HTR-8/SVneo (cell line): ENCODE data around the gene KIAA1328.

ENCODE experiments used
- DNase-seq: peaks from one replicate; pipeline ENCODE4 v3.0.0; 2011; ENCODE audit warnings: low spot score, mixed read lengths; ENCODE audit not compliant: insufficient read length
- FAIRE-seq: peaks from 2 replicates; lab custom pipeline; 2011; peaks lifted over from hg19 to GRCh38; lab: Jason Lieb, UNC

Gene KIAA1328

DNA sequence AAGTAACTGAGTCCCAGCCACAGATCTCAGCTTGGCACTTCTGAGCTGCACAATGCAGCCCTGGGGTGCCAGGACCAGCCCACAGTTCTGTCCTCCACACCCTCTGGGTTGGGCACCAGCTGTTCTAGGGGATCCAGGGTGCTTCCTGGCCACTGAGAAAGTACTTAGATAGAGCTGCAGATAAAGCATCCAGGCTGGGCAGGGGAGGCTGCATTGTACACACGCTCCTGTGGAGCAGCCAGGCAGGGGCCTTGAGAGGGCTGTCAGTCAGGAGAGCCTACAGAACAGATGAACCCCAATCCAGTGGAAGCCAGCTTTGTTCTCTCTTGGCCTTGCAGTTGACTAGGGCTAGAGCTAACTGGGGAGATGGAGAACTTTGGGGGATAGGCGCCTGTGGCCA, 104.6 kb downstream of the KIAA1328 start:
- DNase-seq (no peak), FAIRE-seq (no peak)

DNA sequence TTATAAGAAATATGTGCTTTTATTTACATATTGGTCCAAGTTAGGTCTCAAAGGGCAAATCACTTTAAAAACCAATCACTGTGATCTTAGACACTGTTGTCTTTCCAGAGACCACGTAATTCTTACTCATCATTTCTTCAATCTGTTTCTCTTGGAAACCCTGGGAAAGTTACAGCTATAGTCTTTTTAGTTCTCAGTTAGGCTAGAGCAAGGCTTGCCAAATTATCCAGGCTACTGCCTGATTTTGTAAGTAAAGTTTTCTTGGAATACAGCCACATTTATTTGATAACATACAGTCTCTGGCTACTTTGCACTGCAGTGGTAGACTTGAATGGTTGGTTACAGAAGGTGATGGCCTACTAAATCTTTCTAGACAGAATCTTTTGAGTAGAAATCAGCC, 106.0 kb downstream of the KIAA1328 start:
- DNase-seq: no peak
- FAIRE-seq: no peak

DNA sequence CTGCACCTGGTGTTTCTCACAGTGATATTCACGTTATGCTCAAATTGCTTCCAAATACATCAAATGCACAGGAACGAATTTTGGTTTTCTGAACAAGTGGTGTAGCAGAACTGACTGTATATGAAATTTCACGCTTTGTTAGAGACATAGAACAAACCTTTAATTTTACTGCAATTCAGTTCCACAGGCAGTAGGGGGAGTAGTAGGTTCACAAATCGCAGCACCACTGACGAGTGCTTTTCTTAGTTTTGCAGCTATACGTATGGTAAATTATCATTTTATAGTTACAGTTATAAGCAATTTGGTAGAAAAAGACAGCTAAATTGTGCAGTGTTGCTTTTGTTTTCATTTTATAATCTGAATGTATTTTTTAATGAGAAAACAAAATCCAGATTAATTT, 113.3 kb downstream of the KIAA1328 start:
- FAIRE-seq (no peak), DNase-seq (peak; percentile 8)

DNA sequence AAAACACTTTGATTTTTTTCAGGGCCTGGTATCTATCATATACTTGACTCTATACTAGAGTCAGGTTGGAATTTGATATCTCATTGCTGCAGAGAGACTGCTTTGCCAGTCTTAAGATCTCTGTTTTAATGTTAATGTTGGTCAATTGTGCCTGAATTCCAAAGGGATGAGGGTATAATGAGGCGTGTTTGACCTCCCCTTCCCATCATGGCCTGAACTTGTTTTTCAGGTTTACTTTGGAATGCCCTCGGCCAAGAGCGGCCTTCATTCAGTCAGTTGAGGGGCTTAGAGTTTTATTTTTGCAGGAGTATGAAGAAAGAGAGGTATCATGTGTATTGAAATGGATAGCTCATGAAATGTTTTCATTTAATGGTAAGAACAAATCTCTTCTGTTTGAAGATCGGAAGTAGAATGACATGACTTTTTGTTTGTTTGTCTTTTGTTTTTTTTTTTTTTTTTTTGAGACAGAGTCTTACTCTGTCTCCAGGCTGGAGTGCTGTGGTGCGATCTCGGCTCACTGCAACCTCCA, 119.0 kb downstream of the KIAA1328 start:
- DNase-seq (no peak), FAIRE-seq (no peak)

DNA sequence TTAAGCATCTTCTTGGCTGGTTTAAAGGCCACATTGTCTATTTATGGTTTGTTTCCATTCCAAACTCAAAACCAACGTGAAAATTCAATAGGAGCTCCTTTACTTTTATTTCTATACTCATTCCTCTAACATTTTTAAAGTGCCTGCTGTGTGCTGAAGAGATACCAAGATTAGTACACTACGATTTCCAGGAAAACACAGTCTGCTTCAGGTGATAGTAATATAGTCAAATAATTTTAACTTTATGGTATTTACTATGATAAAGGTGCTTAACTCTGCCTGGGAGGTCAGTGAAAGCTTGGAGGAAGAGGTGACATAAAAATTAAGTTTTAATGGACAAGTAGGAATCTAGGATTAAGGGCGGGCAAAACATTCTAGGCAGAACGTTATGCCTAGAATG, 121.4 kb downstream of the KIAA1328 start:
- DNase-seq (no peak), FAIRE-seq (no peak)

DNA sequence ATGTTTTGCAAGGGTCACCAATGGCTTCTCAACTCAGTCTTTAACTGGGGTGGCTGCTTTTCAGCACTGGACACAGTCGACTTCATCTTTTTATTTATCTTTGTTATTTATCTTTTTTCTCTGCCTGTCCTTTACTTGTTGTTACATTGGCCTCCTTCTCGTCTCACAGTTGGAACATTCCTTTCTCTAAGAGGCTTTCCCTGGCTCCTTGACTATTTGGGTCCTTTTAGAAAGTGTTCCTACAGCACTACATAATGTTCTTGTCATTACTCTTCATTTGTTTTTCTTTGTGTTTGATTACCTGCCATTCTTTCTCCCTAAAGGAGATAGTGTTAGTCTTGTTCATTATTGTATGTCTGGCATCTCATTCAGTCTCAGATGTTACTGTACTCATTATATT, 122.0 kb downstream of the KIAA1328 start:
- FAIRE-seq (no peak), DNase-seq (no peak)

DNA sequence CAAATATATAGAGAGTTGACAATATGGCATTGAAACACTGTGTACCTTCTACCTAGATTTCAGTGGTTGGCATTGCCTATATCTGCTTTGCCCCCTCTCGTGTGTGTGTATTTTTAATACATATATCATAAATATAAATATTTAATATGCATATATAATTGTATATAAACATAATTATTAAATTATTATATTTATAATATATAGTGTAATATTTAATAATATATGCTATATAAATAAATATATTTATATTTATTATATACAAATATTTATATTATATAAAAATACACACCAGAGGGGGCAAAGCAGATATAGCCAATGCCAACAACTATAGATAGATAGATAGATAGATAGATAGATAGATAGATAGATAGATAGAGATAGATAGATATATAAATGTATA, 124.1 kb downstream of the KIAA1328 start:
- DNase-seq (no peak), FAIRE-seq (no peak)

GRCh38 chr18:36960038-36960437, 131.1 kb downstream of the KIAA1328 start:
- FAIRE-seq (no peak), DNase-seq (no peak)

GRCh38 chr18:36963464-36963863, 134.5 kb downstream of the KIAA1328 start:
- FAIRE-seq: no peak
- DNase-seq: no peak

DNA sequence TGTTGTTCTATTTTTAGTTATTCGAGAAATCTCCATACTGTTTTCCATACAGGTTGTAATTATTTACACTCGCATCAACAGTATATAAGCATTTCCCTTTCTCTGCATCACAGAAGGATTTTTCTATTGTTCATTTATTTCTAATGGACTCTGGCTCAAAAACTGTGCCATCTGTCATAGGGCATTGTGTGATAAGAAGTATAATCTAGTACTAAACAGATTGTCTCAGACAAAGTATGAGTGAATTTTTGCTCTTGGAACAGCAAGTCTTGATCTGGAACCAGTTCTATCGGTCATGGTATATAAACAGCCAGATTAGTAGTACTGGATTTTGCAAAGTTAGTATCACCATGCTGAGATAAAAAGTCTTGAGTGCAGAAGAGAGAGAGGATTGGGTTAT, 145.8 kb downstream of the KIAA1328 start:
- FAIRE-seq (no peak), DNase-seq (no peak)

DNA sequence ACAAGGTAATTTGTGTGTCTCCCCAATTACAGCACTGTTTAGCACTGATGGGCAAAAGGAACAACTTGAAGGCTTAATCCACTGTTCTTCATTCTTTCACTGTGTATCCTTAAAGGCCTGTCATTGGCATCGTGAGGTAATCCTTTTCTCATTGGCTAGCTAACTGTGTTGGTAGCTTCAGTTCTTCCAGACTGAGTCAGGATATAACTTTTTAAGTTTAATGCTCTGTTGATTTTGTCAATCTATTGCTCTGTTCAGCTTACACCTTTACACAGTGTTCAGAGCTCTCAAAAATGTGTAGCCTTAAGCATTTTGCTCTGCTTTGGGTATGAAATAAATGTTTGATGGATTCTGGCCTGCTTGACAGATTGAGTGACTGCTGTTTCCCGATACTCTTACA, 148.2 kb downstream of the KIAA1328 start:
- FAIRE-seq: no peak

DNA sequence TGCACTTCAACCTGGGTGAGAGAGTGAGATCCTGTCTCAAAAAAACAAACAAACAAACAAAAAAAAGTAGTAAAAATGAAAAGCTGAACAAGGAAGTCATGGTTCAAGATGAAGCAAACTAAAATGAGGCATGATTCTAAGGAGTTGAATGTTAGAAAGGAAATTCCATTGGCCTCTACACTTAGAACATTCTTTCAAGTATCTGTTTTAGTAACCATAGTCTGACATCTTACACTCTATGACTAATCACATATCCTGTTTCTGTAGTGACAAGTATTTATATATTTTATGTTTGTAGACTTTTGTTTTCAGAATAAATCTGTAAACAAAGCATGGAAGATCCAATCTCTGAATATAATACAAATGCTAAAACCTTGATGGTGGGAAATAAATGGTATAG, 164.1 kb downstream of the KIAA1328 start:
- DNase-seq (no peak), FAIRE-seq (no peak)

More for the DNA sequence above, 148.2 kb downstream of the KIAA1328 start:
- DNase-seq: no peak

- DNase-seq (no peak), FAIRE-seq (no peak)
Measured at GRCh38 chr18:37006742-37007141, 177.8 kb downstream of the KIAA1328 start.

DNA sequence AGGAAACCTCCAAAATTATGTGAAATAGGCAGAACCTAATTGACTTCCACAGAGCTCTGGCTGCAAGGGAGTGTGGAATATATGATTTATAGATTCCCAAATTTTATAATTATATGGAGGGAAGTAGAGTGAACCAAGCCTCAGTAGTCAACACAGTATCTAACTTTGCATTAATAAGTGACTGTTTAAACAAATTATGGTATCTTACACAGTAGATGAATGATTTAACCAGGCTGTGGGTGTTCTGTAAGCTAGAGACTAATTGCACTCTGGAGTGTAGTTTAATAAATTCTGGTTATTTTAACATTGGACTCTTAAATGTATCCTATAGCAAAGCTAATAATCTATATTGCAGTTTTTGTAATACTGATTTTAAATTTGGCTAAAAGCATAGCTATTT, 183.5 kb downstream of the KIAA1328 start:
- FAIRE-seq (no peak), DNase-seq (no peak)

DNA sequence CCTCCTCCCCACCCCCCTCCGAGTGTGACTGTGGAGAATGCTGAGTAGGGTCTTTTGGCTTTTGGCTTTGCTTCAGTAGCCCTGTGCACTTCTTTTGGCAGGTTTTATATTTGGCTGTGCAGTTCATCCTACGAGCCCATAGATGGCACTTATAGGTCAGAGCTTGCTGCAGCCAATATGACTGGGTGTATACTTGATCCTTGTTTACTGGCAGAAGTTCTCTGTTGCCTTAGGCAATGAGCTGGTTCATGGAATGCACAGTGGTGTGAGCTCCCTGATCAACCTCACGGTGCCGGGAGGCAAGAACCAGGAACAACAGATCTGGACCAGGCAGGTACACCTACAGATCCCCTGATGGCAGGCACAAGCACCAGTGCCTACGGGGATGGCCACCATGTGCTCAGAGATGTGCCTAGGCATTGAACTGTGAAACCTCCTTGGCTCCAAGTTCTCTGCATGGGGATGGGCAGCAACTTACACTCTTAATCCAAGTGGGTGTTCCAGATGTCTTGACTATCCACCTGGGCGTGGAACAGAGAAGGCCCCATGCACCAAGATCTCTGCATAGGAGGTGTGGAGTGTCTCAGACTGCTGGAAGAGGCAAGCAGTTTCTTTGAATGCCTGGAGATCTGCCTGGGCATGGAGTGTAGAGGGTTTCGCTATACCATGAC, 190.4 kb downstream of the KIAA1328 start:
- DNase-seq (no peak), FAIRE-seq (no peak)

DNA sequence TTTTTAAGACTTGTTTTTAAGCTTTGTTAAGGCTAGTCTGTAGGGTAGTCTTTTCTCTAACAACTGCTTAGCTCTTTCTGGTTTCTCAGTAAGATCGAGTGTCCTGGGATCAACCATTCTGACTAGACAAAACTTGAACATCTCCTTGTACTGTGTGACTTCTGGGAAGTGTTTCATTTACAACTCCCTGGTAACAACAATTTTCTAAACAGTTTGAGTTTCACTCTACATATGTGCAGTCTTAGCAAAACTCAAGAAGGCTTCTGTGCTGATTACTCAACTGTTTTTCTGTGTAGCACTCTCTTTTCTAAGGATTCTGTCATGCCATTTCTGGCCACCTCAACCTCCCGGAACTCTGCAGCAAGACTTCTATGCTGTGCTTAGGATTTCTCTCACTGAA, 204.5 kb downstream of the KIAA1328 start:
- FAIRE-seq (no peak), DNase-seq (no peak)

DNA sequence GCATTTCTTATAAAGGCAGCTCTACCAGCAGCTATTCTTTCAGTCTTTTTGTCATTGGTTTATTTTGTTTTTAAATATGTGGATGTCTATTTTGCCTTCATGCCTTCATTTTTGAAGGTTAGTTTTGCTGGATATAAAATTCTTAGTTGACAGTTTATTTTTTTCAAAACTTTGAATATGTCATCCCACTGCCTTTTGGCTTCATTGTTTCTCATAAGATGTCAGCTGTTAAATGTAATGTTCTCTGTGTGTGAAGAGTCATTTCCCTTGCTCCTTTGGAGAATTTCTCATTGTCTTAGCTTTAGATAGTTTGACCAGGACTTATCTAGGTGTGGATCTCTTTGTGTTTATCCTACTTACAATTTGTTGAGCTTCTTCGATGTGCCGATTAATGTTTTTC, 213.5 kb downstream of the KIAA1328 start:
- DNase-seq: no peak
- no peak for FAIRE-seq

GRCh38 chr18:37055137-37055802, 226.3 kb downstream of the KIAA1328 start:
- no peak for FAIRE-seq
- DNase-seq: no peak

DNA sequence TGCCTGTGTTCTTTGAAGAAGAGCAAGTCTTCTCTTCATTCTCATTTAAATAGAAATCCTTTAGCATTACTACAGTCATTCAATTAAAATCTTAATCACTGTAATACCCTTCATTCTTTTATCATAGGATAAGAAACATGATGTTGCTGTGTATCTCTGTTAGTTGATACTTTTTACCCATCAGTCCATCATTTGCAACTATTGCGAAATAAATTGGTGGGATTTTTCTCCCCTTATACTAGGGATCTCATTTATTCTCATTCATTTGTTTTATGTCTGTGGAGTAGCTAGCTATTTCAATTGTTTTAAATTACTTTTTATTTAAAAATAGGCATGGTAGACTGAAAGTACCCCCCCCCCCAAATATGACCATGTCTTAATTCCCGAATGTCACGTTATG, 235.3 kb downstream of the KIAA1328 start:
- FAIRE-seq: no peak
- no peak for DNase-seq

GRCh38 chr18:37065254-37065653, 236.3 kb downstream of the KIAA1328 start:
- FAIRE-seq (no peak), DNase-seq (no peak)

DNA sequence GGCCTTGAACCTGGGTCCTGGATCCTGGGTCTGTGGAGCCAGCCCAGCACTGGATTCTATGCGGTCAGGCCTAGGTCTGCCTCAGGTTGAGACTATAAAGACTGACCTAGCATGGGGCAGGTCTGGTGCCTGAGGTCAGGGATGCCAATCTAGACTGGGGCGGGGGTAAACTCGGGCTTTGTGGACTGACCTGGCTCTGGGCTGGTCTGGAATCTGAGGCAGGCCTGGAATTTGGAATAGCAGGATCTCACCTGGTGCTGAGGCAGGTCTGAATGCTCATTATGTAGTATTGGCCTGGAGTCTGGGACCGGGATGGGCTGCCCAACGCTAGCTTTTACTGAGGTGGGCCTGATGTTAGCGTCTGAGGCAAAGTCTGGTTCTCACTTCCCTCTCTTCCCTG, 256.0 kb downstream of the KIAA1328 start:
- no peak for FAIRE-seq
- DNase-seq: no peak

- no peak for DNase-seq
- FAIRE-seq: no peak
Measured at GRCh38 chr18:37085362-37085761, 256.4 kb downstream of the KIAA1328 start.
